Activated CD4-positive, alpha-beta memory T cell treated with anti-CD3 and anti-CD28 coated beads for 36 hours (primary cell): ENCODE measurements around the gene ARHGAP26. TPM values are rescaled to one million over a fixed set of nuclear protein-coding genes. Genes with fewer than 3 reads are reported as not detected.
"Not testable (repeated sequence)": the region's sequence is repeated elsewhere in the genome, so short reads cannot be mapped to it uniquely, and the experiment has no call there.

Experiments
- CTCF ChIA-PET: fragments of 350-600 bp; sonication (Branson Sonifier 250); formaldehyde crosslinking; loops from one replicate; lab custom pipeline; 2021; ENCODE audit warnings: antibody characterized with exemption, inconsistent platforms; lab: Charles Lee
- POLR2A ChIA-PET: fragments of 350-600 bp; sonication (Branson Sonifier 250); formaldehyde crosslinking; loops from one replicate; lab custom pipeline; 2021; ENCODE audit warnings: antibody characterized with exemption; lab: Charles Lee
- DNase-seq: peaks from one replicate; pipeline ENCODE4 v3.0.0-alpha.2; 2020
- H3K27ac Mint-ChIP-seq: one replicate; pipeline ENCODE4 v1.8.0; 2021; ENCODE audit warnings: mixed read lengths
- H3K27me3 Mint-ChIP-seq: one replicate; pipeline ENCODE4 v1.8.0; 2021; ENCODE audit warnings: mixed read lengths
- H3K36me3 Mint-ChIP-seq: one replicate; pipeline ENCODE4 v1.8.0; 2021; ENCODE audit warnings: mixed read lengths
- H3K4me1 Mint-ChIP-seq: one replicate; pipeline ENCODE4 v1.8.0; 2021; ENCODE audit warnings: low read depth, mixed read lengths
- H3K4me3 Mint-ChIP-seq: one replicate; pipeline ENCODE4 v1.8.0; 2021; ENCODE audit warnings: mild to moderate bottlenecking, mixed read lengths
- H3K9me3 Mint-ChIP-seq: one replicate; pipeline ENCODE4 v1.8.0; 2021; ENCODE audit warnings: mixed read lengths
- intact Hi-C: fragments of 100-400 bp; cut with micrococcal nuclease; formaldehyde crosslinking; loops from one replicate; pipeline ENCODE4 v1.15.1; 2023
- total RNA-seq, 2 experiments: library from RNA; stranded (reverse); gene quantifications; one replicate each; pipeline ENCODE4 v1.2.3, GENCODE V29; 2021

The ARHGAP26 gene
- total RNA-seq, 2 experiments from 2014 or later = 16.4 to 16.9 TPM

DNA sequence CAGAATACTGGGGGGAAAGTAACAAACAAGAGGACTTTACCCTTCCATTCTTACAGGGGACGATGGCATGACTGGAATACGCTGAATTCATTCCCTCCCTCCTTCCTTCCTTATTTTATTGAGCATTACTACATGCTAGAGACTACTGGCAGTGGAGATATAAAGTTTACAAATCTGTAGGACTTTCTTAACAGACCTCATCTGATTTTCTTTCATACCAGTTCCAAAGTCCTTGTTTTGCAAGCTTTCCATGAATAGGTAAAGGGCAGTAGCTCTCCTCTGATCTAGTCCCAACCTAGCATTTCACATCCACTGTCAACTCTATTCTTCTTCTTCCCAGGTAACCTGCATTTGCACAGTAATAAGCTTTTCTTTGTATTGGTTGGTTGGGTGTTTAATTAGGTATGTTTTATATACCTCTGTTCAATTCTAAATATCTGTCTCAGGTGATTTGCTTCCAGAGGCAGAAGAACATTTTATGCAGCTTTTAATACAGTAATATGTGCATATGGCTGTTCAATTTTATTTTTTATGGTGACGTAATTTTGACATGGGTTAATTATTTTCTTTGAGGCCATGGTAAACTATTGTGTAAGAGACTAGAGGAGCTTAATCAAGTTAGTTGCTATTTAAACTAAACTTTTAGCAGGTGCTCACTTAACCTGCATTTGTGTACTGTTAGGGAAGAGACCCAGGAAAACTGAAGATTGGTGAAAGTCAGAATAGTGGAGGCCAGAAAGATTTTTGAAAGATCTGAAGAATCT, 150.9 kb downstream of the ARHGAP26 start:
- H3K4me3 Mint-ChIP-seq = no peak overlapping the region
- DNase-seq = no peak
- H3K27ac Mint-ChIP-seq = no peak overlapping the region
- intact Hi-C loops = loop anchor here (10.0 kb wide), 1 partner anchor 484 kb away; the partner anchor contains the start of gene NR3C1
- H3K9me3 Mint-ChIP-seq = no peaks in the 10 kb centered on the region
- H3K36me3 Mint-ChIP-seq = no peaks in the 10 kb centered on the region
- no peaks in the 10 kb centered on the region for H3K27me3 Mint-ChIP-seq
- ChIA-PET POLR2A (no interaction called here), CTCF (interaction anchor here (0.5 to 2.2 kb wide), 7 partner anchors 17 to 904 kb away, joined by 3 to 9 read pairs (median 4); no protein-coding TSS in a partner anchor)
- peaks cover 28% of the 10 kb centered on the region for H3K4me1 Mint-ChIP-seq

- H3K4me1 Mint-ChIP-seq = peaks cover 28% of the 10 kb centered on the region
- H3K27ac Mint-ChIP-seq = no peak overlapping the region
- POLR2A ChIA-PET = no interaction called here
- H3K4me3 Mint-ChIP-seq = no peak overlapping the region
- CTCF ChIA-PET = interaction anchor here (0.7 to 2.2 kb wide), 7 partner anchors 18 to 903 kb away, joined by 3 to 9 read pairs (median 4); no protein-coding TSS in a partner anchor
- H3K9me3 Mint-ChIP-seq = no peaks in the 10 kb centered on the region
- intact Hi-C loops = loop anchor here (1.0 to 10.0 kb wide), 4 partner anchors 87 to 1046 kb away; partner anchors contain the start of gene NR3C1
- no peak for DNase-seq
- no peaks in the 10 kb centered on the region for H3K27me3 Mint-ChIP-seq
- H3K36me3 Mint-ChIP-seq = no peaks in the 10 kb centered on the region
These were observed 152.2 kb downstream of the ARHGAP26 start for GRCh38 chr5:142922223-142922952.

DNA sequence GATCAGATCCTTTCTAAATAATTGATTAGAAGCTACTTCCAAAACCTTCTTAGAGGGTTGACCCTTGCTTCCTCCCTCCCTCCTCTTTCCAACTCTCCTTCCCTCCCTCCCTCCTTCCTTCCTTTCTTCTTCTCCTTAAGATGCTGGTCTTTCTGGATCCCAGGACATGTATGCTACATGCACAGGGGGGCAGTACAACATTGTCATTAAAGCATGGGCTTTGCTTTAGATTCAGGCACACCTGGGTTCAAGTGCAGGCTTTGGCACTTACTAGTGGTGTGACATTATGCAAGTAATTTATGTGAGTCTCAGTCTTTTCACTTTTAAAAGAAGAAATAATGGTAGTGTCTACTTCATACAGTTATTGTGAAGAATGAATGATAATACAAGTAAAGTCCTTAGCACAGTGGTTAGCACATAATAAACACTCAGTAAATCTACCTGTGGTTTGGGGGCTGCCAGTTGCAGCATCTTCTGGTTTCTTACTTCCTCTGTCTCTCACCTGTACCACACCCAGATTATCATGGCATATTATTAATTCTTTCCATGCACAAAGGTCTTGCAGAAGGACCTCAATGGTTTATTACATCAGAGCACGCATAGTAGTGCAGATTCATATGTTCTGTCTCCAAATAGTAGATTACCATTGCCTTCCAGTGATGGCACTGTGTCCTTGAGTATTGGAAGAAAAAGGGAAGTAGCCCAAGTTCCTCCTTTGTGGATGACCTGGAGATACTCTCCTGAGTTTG, 154.1 kb downstream of the ARHGAP26 start:
- ChIA-PET CTCF (interaction anchor here (1.0 to 2.0 kb wide), 2 partner anchors 9 to 902 kb away, joined by 3 to 5 read pairs; no protein-coding TSS in a partner anchor), POLR2A (no interaction called here)
- no peaks in the 10 kb centered on the region for H3K27me3 Mint-ChIP-seq
- DNase-seq = no peak
- peaks cover 28% of the 10 kb centered on the region for H3K4me1 Mint-ChIP-seq
- H3K9me3 Mint-ChIP-seq = no peaks in the 10 kb centered on the region
- no peaks in the 10 kb centered on the region for H3K36me3 Mint-ChIP-seq
- no peak overlapping the region for H3K27ac Mint-ChIP-seq
- intact Hi-C loops = loop anchor here (10.0 kb wide), 1 partner anchor 480 kb away; the partner anchor contains the start of gene NR3C1
- H3K4me3 Mint-ChIP-seq = no peak overlapping the region

- POLR2A ChIA-PET = no interaction called here
These were observed 155.6 kb downstream of the ARHGAP26 start for GRCh38 chr5:142925795-142926194.

GRCh38 chr5:142926549-142926948, 156.4 kb downstream of the ARHGAP26 start:
- POLR2A ChIA-PET = interaction anchor here (0.6 kb wide), 1 partner anchor 57 kb away, joined by 3 read pairs; no protein-coding TSS in a partner anchor
- intact Hi-C loops = loop anchor here (10.0 kb wide), 1 partner anchor 478 kb away; the partner anchor contains the start of gene NR3C1

More at GRCh38 chr5:142925795-142926194, 155.6 kb downstream of the ARHGAP26 start:
- H3K27me3 Mint-ChIP-seq = no peaks in the 10 kb centered on the region
- no peak overlapping the region for H3K4me3 Mint-ChIP-seq
- no peak for DNase-seq
- CTCF ChIA-PET = interaction anchor here (0.8 to 2.0 kb wide), 4 partner anchors 32 to 901 kb away, joined by 3 to 6 read pairs (median 4); no protein-coding TSS in a partner anchor
- H3K4me1 Mint-ChIP-seq = peaks cover 28% of the 10 kb centered on the region
- H3K9me3 Mint-ChIP-seq = no peaks in the 10 kb centered on the region
- H3K27ac Mint-ChIP-seq = no peak overlapping the region
- no peaks in the 10 kb centered on the region for H3K36me3 Mint-ChIP-seq
- intact Hi-C loops = loop anchor here (10.0 kb wide), 1 partner anchor 479 kb away; the partner anchor contains the start of gene NR3C1

DNA sequence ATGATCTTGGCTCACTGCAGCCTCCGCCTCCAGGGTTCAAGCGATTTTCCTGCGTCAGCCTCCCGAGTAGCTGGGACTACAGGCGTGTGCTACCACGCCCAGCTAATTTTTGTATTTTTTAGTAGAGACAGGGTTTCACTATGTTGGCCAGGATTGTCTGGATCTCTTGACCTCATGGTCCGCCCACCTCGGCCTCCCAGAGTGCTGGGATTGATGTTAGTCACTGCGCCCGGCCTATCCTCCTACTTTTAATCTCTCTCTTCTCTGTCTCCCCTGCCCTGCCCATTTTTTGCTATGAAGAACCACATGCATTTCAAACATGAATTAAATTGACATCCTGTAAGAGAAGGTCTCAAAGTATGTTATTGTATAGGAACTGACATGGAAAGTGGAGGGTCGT, 158.8 kb downstream of the ARHGAP26 start:
- CTCF ChIA-PET = interaction anchor here (1.4 to 1.5 kb wide), 2 partner anchors 40 to 216 kb away, joined by 4 to 5 read pairs; no protein-coding TSS in a partner anchor
- intact Hi-C loops = loop anchor here (10.0 kb wide), 1 partner anchor 476 kb away; the partner anchor contains the start of gene NR3C1
- POLR2A ChIA-PET, DNase-seq, H3K27ac Mint-ChIP-seq, H3K36me3 Mint-ChIP-seq, H3K9me3 Mint-ChIP-seq, H3K4me3 Mint-ChIP-seq, H3K27me3 Mint-ChIP-seq: not testable (repeated sequence)
- peaks cover 17% of the 10 kb centered on the region for H3K4me1 Mint-ChIP-seq

More at GRCh38 chr5:142926549-142926948, 156.4 kb downstream of the ARHGAP26 start:
- peaks cover 28% of the 10 kb centered on the region for H3K4me1 Mint-ChIP-seq
- DNase-seq = no peak
- H3K36me3 Mint-ChIP-seq = no peaks in the 10 kb centered on the region
- H3K9me3 Mint-ChIP-seq = no peaks in the 10 kb centered on the region
- H3K27ac Mint-ChIP-seq = no peak overlapping the region
- CTCF ChIA-PET = interaction anchor here (0.8 kb wide), 1 partner anchor 77 kb away, joined by 6 read pairs; no protein-coding TSS in a partner anchor
- no peak overlapping the region for H3K4me3 Mint-ChIP-seq
- no peaks in the 10 kb centered on the region for H3K27me3 Mint-ChIP-seq

- Mint-ChIP-seq H3K36me3 (peaks cover 7% of the 10 kb centered on the region), H3K4me1 (peaks cover 11% of the 10 kb centered on the region), H3K9me3 (no peaks in the 10 kb centered on the region), H3K27ac (no peak overlapping the region), H3K27me3 (no peaks in the 10 kb centered on the region), H3K4me3 (no peak overlapping the region)
- POLR2A ChIA-PET = no interaction called here
- intact Hi-C loops = loop anchor here (10.0 kb wide), 1 partner anchor 475 kb away; the partner anchor contains the start of gene NR3C1
- CTCF ChIA-PET = no interaction called here
- DNase-seq = no peak
These were observed 159.4 kb downstream of the ARHGAP26 start for GRCh38 chr5:142929587-142929986.

- Mint-ChIP-seq H3K27me3 (no peaks in the 10 kb centered on the region), H3K9me3 (no peaks in the 10 kb centered on the region), H3K4me1 (peaks cover 3% of the 10 kb centered on the region), H3K36me3 (peaks cover 7% of the 10 kb centered on the region), H3K27ac (no peak overlapping the region), H3K4me3 (no peak overlapping the region)
- no peak for DNase-seq
- POLR2A ChIA-PET = no interaction called here
- CTCF ChIA-PET = no interaction called here
- intact Hi-C loops = no loop called here
These were observed 160.4 kb downstream of the ARHGAP26 start for GRCh38 chr5:142930395-142931110.

- CTCF ChIA-PET = interaction anchor here (1.1 kb wide), 1 partner anchor 261 kb away, joined by 3 read pairs; no protein-coding TSS in a partner anchor
- intact Hi-C loops = no loop called here
- no peak for DNase-seq
- Mint-ChIP-seq H3K9me3 (no peaks in the 10 kb centered on the region), H3K27ac (no peak overlapping the region), H3K4me3 (no peak overlapping the region), H3K36me3 (peaks cover 7% of the 10 kb centered on the region), H3K4me1 (no peaks in the 10 kb centered on the region), H3K27me3 (no peaks in the 10 kb centered on the region)
- POLR2A ChIA-PET = no interaction called here
These were observed 161.9 kb downstream of the ARHGAP26 start for GRCh38 chr5:142931896-142932686.

DNA sequence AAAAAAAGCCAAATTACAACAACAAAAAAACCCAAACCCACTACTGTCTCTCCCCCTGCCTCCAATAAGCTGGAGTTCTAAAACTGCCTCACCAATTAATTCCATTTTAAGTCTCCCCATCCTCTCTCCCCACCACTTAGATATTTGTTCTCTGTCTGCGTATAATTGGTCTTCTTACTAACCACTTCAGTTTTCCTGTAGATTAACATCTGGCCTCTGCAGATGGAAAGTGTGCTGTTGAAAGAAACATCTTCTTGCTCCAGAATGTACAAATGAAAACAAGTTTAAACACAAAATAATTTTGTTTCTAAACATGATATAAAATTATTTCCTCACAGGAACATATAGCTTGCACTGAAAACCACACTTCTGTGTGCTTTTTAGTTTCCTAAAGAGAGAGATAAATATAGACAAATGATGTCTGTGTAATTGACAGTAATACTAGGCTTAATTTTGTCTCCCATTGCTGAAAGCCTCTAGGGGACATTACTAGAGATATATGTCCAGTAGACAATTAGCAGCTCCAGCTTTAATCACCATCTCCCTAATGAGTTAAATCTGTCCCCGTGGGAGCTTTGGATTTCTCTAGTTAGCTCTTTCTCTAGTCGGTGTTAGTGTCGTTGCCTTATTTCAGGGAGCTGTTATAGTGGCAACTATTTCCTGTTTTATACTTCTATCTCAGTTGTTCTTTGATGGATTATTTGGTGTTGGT, 164.0 kb downstream of the ARHGAP26 start:
- H3K9me3 Mint-ChIP-seq = no peaks in the 10 kb centered on the region
- intact Hi-C loops = no loop called here
- POLR2A ChIA-PET = no interaction called here

More for the DNA sequence above, 164.0 kb downstream of the ARHGAP26 start:
- DNase-seq = no peak
- Mint-ChIP-seq H3K36me3 (peaks cover 7% of the 10 kb centered on the region), H3K27me3 (no peaks in the 10 kb centered on the region), H3K4me3 (no peak overlapping the region), H3K27ac (no peak overlapping the region), H3K4me1 (no peaks in the 10 kb centered on the region)
- CTCF ChIA-PET = interaction anchor here (0.9 to 1.4 kb wide), 4 partner anchors 11 to 217 kb away, joined by 3 read pairs; no protein-coding TSS in a partner anchor
